ENCODE measurements around the gene GNB1. TPM values are rescaled to one million over a fixed set of nuclear protein-coding genes. Genes with fewer than 3 reads are reported as not detected.
"Not testable (repeated sequence)": the region's sequence is repeated elsewhere in the genome, so short reads cannot be mapped to it uniquely, and the experiment has no call there.

Gene GNB1
- polyA plus RNA-seq, 1 of the 3 experiments (the other 2 are of a cell fraction) = 355 TPM

- Histone ChIP-seq H3K79me2 (ENCODE audit: insufficient read depth) (peaks cover 11% of the 10 kb centered on the region; the same call in 1 of the 2 replicates), H3K27ac (ENCODE audit: low read depth in 2 of 2, low read length in 1 of 2) (peak overlapping the region; percentile 70 to 90), H3K4me3 (ENCODE audit: low read depth in 2 of 2, low read length in 1 of 2) (peak overlapping the region in 1 of 2 experiments; percentile 47; a peak in 2 of 4 replicates), H3K9ac (peak overlapping the region; percentile 60; the same call in 1 of the 2 replicates)
- CTCF ChIA-PET; H3K4me2 ChIP-seq; H3K36me3 ChIP-seq (replicated peaks in 1 of 2; ENCODE audit: control insufficient read depth in 1 of 2, insufficient read depth in 2 of 2, low read length in 1 of 2); H3K9me2 ChIP-seq; POLR2A ChIA-PET; H3F3A ChIP-seq (replicated peaks; ENCODE audit: insufficient read depth); H2AFZ ChIP-seq (ENCODE audit: low read depth); H3K27me3 ChIP-seq (ENCODE audit: insufficient read depth); H4K20me1 ChIP-seq (ENCODE audit: insufficient read depth); H3K4me1 ChIP-seq (ENCODE audit: control insufficient read depth in 1 of 2, insufficient read depth in 2 of 2, low read depth in 1 of 2, low read length in 1 of 2); H3K9me3 ChIP-seq: not testable (repeated sequence)
- DNase-seq = peak; percentile 55
- 3% methylated on average over 8 of the region's 101 CpGs for WGBS (ENCODE audit: low lambda C conversion rate)
- peak; percentile 38; the same call in 1 of the 2 replicates for TF ChIP-seq JUND (IDR thresholded peaks at IDR 0.05)
These were observed 145.0 kb downstream of the GNB1 start for GRCh38 chr1:1745651-1746565.

- H3K4me3 ChIP-seq (ENCODE audit: low read depth in 2 of 2, low read length in 1 of 2); H4K20me1 ChIP-seq (ENCODE audit: insufficient read depth); H3K9ac ChIP-seq; H3K4me1 ChIP-seq (ENCODE audit: control insufficient read depth in 1 of 2, insufficient read depth in 2 of 2, low read depth in 1 of 2, low read length in 1 of 2); H3K36me3 ChIP-seq (replicated peaks in 1 of 2; ENCODE audit: control insufficient read depth in 1 of 2, insufficient read depth in 2 of 2, low read length in 1 of 2); H2AFZ ChIP-seq (ENCODE audit: low read depth); H3K4me2 ChIP-seq; H3K9me3 ChIP-seq; H3K27me3 ChIP-seq (ENCODE audit: insufficient read depth); CTCF ChIA-PET; H3F3A ChIP-seq (replicated peaks; ENCODE audit: insufficient read depth); H3K27ac ChIP-seq (ENCODE audit: low read depth in 2 of 2, low read length in 1 of 2); H3K9me2 ChIP-seq; POLR2A ChIA-PET; DNase-seq: not testable (repeated sequence)
- peaks cover 17% of the 10 kb centered on the region; the same call in 1 of the 2 replicates for H3K79me2 ChIP-seq (ENCODE audit: insufficient read depth)
- 90% methylated on average over 11 of the region's 11 CpGs for WGBS (ENCODE audit: low lambda C conversion rate)
These were observed 148.4 kb downstream of the GNB1 start for GRCh38 chr1:1742529-1742928.

DNA sequence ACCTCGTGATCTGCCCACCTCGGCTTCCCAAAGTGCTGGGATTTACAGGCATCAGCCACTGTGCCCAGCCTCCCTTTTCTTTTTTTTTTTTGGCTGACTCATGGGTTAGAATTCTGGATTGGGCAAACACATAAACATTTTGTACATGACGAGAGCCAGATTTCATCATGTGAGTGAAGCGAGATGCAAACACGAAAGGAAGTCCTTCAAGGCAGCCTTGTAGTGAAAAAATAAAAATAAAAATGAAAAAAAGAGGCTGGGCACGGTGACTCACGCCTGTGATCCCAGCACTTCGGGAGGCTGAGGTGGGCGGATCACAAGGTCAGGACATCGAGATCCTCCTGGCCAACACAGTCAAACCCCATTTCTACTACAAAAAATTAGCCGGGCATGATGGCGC lies 149.9 kb downstream of the GNB1 start:
- H3K9me3 ChIP-seq; H3K4me1 ChIP-seq (ENCODE audit: control insufficient read depth in 1 of 2, insufficient read depth in 2 of 2, low read depth in 1 of 2, low read length in 1 of 2); H2AFZ ChIP-seq (ENCODE audit: low read depth); H3K9me2 ChIP-seq; H3K4me2 ChIP-seq; DNase-seq; H3K9ac ChIP-seq; H3K4me3 ChIP-seq (ENCODE audit: low read depth in 2 of 2, low read length in 1 of 2); H3K27me3 ChIP-seq (ENCODE audit: insufficient read depth); POLR2A ChIA-PET; CTCF ChIA-PET; H3K36me3 ChIP-seq (replicated peaks in 1 of 2; ENCODE audit: control insufficient read depth in 1 of 2, insufficient read depth in 2 of 2, low read length in 1 of 2); H3F3A ChIP-seq (replicated peaks; ENCODE audit: insufficient read depth); H4K20me1 ChIP-seq (ENCODE audit: insufficient read depth): not testable (repeated sequence)
- WGBS (ENCODE audit: low lambda C conversion rate) = 46% methylated on average over 11 of the region's 12 CpGs
- TF ChIP-seq FOSL2 (IDR thresholded peaks at IDR 0.05; ENCODE audit: borderline replicate concordance, low read depth) (peak; percentile 54; the same call in 1 of the 2 replicates), JUND (IDR thresholded peaks at IDR 0.05) (peak; percentile 48)
- peaks cover 17% of the 10 kb centered on the region; the same call in 1 of the 2 replicates for H3K79me2 ChIP-seq (ENCODE audit: insufficient read depth)
- H3K27ac ChIP-seq (ENCODE audit: low read depth in 2 of 2, low read length in 1 of 2) = peak overlapping the region in 1 of 2 experiments; percentile 45; a peak in 1 of 4 replicates

GRCh38 chr1:1738799-1739337 lies 152.0 kb downstream of the GNB1 start:
- H3K79me2 ChIP-seq (ENCODE audit: insufficient read depth) = peaks cover 17% of the 10 kb centered on the region; the same call in 1 of the 2 replicates
- H3K9ac ChIP-seq = not testable (repeated sequence)
- WGBS (ENCODE audit: low lambda C conversion rate) = 100% methylated on average over 1 of the region's 22 CpGs

DNA sequence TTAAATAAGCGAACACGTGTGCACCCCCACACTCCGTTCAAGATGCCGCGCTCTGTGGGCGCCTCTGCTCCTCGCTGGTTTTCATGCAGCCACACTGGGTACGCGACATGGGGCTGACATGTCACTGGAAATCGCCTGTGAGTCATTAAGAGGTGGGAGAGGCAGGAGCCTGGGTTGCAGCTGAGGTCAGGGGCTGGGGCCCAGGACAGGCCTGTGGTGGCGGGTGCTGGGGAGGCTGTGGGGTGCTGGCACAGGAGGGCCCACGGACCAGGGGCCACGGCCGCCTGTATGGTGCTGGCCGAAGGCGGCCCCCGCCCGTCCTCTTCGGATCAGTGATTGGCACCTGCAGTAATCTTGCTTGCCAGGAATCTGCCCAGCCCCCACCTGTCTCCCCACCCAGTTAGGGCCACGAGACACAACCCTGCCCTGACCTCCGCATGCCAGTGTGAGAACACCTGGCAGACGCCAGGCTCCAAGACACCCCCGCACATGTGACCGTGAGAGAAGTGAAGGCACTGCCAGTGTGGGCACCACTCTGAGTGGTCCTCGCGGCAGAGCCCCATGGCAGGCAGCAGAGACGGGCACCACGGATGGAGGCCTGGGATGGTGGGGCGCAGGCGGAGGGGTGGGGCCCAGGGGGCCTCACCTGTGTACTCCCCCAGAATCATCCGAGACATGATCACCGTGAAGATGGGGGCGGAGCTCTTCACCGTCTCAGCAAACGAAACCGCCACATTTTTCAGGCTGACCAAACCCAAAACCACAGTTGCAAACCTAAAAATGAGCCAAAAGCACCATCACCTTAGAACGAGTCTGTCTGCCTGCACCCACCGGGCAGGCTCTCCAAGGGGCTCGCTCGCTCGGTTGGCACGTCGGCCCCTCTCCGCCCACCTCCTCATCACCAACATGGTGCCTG lies 153.0 kb downstream of the GNB1 start:
- CTCF ChIA-PET; DNase-seq; H4K20me1 ChIP-seq (ENCODE audit: insufficient read depth); H3K36me3 ChIP-seq (replicated peaks in 1 of 2; ENCODE audit: control insufficient read depth in 1 of 2, insufficient read depth in 2 of 2, low read length in 1 of 2); H3K27me3 ChIP-seq (ENCODE audit: insufficient read depth); H3K9me3 ChIP-seq; POLR2A ChIA-PET; H3K4me1 ChIP-seq (ENCODE audit: control insufficient read depth in 1 of 2, insufficient read depth in 2 of 2, low read depth in 1 of 2, low read length in 1 of 2); H3K4me3 ChIP-seq (ENCODE audit: low read depth in 2 of 2, low read length in 1 of 2); H3K4me2 ChIP-seq; H3K9ac ChIP-seq; H3K27ac ChIP-seq (ENCODE audit: low read depth in 2 of 2, low read length in 1 of 2); H2AFZ ChIP-seq (ENCODE audit: low read depth); H3K9me2 ChIP-seq; H3F3A ChIP-seq (replicated peaks; ENCODE audit: insufficient read depth): not testable (repeated sequence)
- H3K79me2 ChIP-seq (ENCODE audit: insufficient read depth) = peaks cover 13% of the 10 kb centered on the region; the same call in 1 of the 2 replicates
- WGBS (ENCODE audit: low lambda C conversion rate) = 96% methylated on average over 18 of the region's 44 CpGs

More at GRCh38 chr1:1738799-1739337, 152.0 kb downstream of the GNB1 start:
- H3K4me2 ChIP-seq; H3K4me3 ChIP-seq (ENCODE audit: low read depth in 2 of 2, low read length in 1 of 2); H4K20me1 ChIP-seq (ENCODE audit: insufficient read depth); CTCF ChIA-PET; H3K27me3 ChIP-seq (ENCODE audit: insufficient read depth); H3F3A ChIP-seq (replicated peaks; ENCODE audit: insufficient read depth); H2AFZ ChIP-seq (ENCODE audit: low read depth); H3K27ac ChIP-seq (ENCODE audit: low read depth in 2 of 2, low read length in 1 of 2); DNase-seq; POLR2A ChIA-PET; H3K36me3 ChIP-seq (replicated peaks in 1 of 2; ENCODE audit: control insufficient read depth in 1 of 2, insufficient read depth in 2 of 2, low read length in 1 of 2); H3K9me2 ChIP-seq; H3K9me3 ChIP-seq; H3K4me1 ChIP-seq (ENCODE audit: control insufficient read depth in 1 of 2, insufficient read depth in 2 of 2, low read depth in 1 of 2, low read length in 1 of 2): not testable (repeated sequence)
